ENCODE results near the gene NDUFS7.
"Not testable (repeated sequence)": the region's sequence is repeated elsewhere in the genome, so short reads cannot be mapped to it uniquely, and the experiment has no call there.

The NDUFS7 gene

DNA sequence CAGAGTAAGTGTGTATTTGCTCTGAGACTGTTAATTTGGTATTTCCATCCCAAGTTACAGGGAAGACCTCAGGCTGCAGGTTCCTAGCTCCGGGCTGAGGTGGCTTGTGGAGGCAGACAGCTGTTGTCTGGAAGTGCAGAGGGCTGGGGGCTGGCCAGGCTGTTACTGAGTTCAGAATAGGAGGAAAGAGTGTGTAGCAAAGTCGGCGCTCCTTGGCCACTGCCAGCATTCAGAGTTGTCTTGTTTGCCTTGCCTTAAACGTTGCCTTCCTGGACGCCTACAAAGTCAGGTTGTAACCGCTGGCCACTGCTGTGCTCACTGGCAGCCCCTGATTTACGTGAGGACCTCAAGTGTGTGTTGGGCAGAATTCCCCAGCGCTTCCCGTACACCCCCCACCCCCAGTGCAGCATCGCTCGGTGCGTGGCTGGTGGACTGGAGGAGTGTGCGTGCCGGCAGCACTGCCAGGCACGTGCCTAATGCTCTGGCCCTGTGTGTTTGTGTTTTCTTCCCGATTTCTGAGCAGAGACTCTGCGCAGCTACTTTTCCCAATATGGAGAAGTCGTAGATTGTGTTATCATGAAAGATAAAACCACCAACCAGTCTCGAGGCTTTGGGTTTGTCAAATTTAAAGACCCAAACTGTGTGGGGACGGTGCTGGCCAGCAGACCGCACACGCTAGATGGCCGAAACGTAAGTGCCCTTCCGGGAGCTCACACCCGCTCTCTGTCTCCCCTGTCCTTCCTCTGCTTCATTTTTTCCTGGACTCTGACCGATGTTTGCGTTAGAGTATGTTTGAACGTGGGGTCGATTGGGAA, 34.2 kb downstream of the NDUFS7 start:
- no peak for TF ChIP-seq POLR2A (IDR thresholded peaks at IDR 0.05; ENCODE audit: low read depth, low read length)
- no peak for TF ChIP-seq POLR2AphosphoS5 (IDR thresholded peaks at IDR 0.05; ENCODE audit: low read depth, low read length)
- no peak for TF ChIP-seq TAF1 (IDR thresholded peaks at IDR 0.05; ENCODE audit: borderline replicate concordance, low read depth, low read length)
- no peak for DNase-seq (ENCODE audit: insufficient read length)
- no peak for FAIRE-seq

GRCh38 chr19:1418496-1418775, 34.7 kb downstream of the NDUFS7 start:
- DNase-seq (ENCODE audit: insufficient read length), result no peak
- FAIRE-seq, result no peak
- TF ChIP-seq POLR2A (IDR thresholded peaks at IDR 0.05; ENCODE audit: low read depth, low read length) (no peak), POLR2AphosphoS5 (IDR thresholded peaks at IDR 0.05; ENCODE audit: low read depth, low read length) (no peak), TAF1 (IDR thresholded peaks at IDR 0.05; ENCODE audit: borderline replicate concordance, low read depth, low read length) (no peak)

DNA sequence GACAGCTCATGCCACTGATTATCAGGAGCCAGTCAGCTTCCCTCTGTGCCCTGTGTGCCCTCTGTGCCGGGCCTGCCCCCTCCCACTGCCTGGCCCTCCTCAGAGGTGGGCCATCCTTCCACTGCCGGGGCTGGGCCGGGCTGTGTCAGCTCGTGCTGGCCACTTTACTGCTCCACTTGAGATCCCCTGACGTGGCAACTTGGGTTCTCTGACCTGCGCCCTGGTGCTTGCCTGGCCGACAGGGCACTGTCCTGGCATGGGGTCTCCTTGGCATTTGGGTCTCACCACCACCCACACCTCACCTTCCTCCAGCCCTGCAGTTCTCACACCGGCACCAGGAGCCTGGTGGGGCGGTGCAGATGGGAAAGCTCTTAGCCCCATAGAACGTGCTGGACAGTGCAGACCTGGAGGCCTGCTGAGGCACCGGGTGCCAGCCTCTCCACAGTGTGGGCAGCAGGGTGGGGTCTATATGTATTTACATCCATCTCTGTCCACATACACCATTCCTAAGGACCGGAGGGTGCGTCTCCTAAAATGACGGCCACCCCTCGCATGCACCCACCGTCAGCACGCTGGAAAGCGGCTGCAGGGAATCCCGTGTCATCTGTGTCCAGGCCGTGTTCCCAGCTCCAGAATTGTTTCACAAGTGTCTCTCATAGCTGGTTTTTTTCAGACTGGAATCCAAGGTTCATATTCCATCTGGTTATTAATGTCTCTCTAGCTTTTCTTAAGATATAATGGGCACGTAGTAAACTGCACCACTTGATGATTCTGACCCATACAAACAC, 35.4 kb downstream of the NDUFS7 start:
- TF ChIP-seq POLR2AphosphoS5 (IDR thresholded peaks at IDR 0.05; ENCODE audit: low read depth, low read length) (0 out of 2 replicates have a peak, but pooled peaks have one; percentile 25), POLR2A (IDR thresholded peaks at IDR 0.05; ENCODE audit: low read depth, low read length) (peak; percentile 33; the same call in 1 of the 2 replicates), TAF1 (IDR thresholded peaks at IDR 0.05; ENCODE audit: borderline replicate concordance, low read depth, low read length) (no peak)
- FAIRE-seq (no peak), DNase-seq (ENCODE audit: insufficient read length) (no peak)

DNA sequence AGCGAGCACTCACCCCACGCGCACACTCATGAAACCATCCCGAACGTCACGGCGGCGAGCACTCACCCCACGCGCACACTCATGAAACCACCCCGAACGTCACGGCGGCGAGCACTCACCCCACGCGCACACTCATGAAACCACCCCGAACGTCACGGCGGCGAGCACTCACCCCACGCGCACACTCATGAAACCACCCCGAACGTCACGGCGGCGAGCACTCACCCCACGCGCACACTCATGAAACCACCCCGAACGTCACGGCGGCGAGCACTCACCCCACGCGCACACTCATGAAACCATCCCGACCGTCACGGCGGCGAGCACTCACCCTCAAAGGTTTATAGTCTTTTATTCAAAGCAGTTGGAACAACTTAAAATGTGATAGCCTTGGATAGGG, 36.4 kb downstream of the NDUFS7 start:
- FAIRE-seq, result not testable (repeated sequence)

GRCh38 chr19:1420590-1420989, 36.9 kb downstream of the NDUFS7 start:
- TF ChIP-seq POLR2AphosphoS5 (IDR thresholded peaks at IDR 0.05; ENCODE audit: low read depth, low read length) (peak; percentile 59; the same call in 1 of the 2 replicates), TAF1 (IDR thresholded peaks at IDR 0.05; ENCODE audit: borderline replicate concordance, low read depth, low read length) (no peak)
- FAIRE-seq, result no peak
- DNase-seq (ENCODE audit: insufficient read length), result no peak

More for the DNA sequence above, 36.4 kb downstream of the NDUFS7 start:
- not testable (repeated sequence) for DNase-seq (ENCODE audit: insufficient read length)

DNA sequence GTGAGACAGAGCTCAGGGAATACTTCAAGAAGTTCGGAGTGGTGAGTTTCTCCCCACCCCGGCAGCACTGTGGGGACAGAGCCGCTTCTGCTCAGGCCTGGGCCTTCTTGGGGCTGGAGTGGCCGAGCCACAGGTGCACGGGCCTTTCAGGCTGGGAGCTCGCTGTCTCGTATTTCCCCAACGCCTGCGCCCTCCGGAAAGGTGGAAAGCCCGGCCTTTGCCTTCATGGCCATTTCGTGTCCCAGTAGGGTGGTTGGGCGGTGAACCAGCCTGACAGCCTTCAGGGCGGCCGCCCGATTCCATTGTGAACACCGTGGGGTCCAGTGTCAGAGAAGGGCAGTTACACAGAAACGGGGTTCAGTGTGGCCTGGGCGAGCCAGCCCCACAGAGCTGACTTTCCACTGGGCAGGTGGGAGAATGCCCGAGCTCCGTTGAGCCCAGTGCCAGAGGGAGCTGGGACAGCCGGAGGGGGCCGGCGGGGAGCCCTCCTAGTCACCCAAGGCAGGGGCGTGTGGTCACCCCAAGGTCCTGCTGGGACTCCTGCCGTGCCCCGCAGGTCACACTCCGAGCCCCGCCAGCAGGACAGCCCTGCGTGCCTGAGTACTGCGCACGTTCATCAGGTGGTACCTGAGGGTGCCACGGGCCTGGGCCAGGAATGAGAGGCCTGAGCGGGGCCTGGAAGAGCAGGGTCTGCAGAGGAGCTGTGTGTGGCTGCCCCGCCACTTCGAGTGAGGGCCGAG, 37.7 kb downstream of the NDUFS7 start:
- FAIRE-seq, result no peak
- TF ChIP-seq POLR2A (IDR thresholded peaks at IDR 0.05; ENCODE audit: low read depth, low read length) (no peak), POLR2AphosphoS5 (IDR thresholded peaks at IDR 0.05; ENCODE audit: low read depth, low read length) (no peak), TAF1 (IDR thresholded peaks at IDR 0.05; ENCODE audit: borderline replicate concordance, low read depth, low read length) (no peak)
- DNase-seq (ENCODE audit: insufficient read length), result no peak

DNA sequence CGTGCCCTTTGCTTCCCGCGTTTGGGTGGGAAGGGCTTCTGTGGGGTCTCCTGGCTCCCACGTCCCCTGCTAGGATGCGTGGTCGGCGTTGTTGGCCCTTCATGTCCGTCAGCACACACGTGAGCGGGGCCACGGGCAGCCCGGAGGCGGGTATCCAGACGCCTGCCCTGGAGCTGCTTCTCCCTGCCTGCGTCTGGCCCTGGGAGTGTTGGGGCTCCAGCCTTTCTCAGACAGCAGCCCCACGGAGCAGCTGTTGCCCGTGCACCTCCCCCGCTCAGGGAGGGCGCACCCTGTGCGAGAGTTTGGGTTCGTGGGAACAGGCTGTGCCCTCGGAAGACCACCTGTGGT, 38.2 kb downstream of the NDUFS7 start:
- FAIRE-seq (no peak), DNase-seq (ENCODE audit: insufficient read length) (no peak)
- TF ChIP-seq POLR2AphosphoS5 (IDR thresholded peaks at IDR 0.05; ENCODE audit: low read depth, low read length) (no peak; the same call in 1 of the 2 replicates), TAF1 (IDR thresholded peaks at IDR 0.05; ENCODE audit: borderline replicate concordance, low read depth, low read length) (no peak), POLR2A (IDR thresholded peaks at IDR 0.05; ENCODE audit: low read depth, low read length) (no peak)

DNA sequence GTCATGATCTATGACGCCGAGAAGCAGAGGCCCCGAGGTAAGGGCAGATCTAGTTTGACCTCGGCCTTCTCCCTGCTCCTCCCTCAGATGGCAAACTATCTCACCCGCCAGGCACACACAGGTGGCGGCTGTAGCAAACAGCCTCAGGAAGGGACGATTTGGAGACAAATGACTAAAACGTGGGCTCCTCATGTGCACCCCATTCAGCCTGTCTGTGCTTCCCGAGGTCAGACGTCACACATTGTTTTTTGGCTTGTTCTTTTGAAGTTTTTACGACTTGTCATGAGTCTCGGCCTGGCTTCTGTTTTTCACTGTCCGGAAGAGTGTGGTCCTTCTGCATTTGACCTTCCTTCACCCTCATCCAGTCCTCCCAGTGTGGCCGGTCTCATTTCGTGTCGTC, 38.7 kb downstream of the NDUFS7 start:
- FAIRE-seq (no peak), DNase-seq (ENCODE audit: insufficient read length) (no peak)
- TF ChIP-seq POLR2AphosphoS5 (IDR thresholded peaks at IDR 0.05; ENCODE audit: low read depth, low read length), result no peak; the same call in 1 of the 2 replicates
- TF ChIP-seq POLR2A (IDR thresholded peaks at IDR 0.05; ENCODE audit: low read depth, low read length), result no peak
- no peak for TF ChIP-seq TAF1 (IDR thresholded peaks at IDR 0.05; ENCODE audit: borderline replicate concordance, low read depth, low read length)

- FAIRE-seq (no peak), DNase-seq (ENCODE audit: insufficient read length) (no peak)
- TF ChIP-seq POLR2AphosphoS5 (IDR thresholded peaks at IDR 0.05; ENCODE audit: low read depth, low read length), result no peak
- TF ChIP-seq TAF1 (IDR thresholded peaks at IDR 0.05; ENCODE audit: borderline replicate concordance, low read depth, low read length), result no peak
- no peak for TF ChIP-seq POLR2A (IDR thresholded peaks at IDR 0.05; ENCODE audit: low read depth, low read length)
Observed at GRCh38 chr19:1422943-1423342, 39.2 kb downstream of the NDUFS7 start.

DNA sequence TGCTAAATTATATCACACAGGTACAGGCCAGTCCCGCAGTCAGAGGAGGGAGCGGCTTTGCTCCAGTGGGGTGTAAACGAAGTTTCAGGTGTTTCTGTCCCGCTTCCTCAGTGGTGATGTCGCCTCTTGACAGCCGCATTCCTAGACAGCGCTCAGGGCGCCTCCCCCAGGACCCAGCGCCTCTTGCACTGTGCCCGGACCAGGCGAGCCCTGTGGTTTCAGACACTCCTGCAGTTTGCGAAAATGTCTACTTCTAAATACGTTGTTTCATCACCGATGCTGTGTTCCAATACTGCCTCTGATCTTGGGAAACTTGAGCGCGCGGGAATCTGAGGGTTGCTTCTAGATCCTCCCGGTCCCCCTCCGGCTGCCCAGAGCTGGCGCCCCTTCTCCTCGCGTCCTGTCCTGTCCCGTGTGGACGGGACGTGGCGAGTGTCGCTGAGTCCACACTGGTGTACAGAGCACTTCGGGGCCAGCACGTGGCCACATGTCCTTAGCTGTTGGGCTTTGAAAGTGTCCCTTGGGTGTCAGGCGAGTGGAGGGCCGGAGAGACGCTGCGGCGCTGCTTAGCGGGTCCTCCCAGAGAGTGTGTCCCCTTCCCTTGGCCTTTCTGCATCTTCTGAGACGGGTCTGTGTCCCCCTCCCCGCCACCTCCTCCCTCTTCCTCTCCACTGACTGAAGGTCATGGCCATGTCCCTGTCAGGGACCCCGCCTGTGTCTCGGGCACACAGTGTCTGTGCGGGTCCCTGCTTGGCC, 39.9 kb downstream of the NDUFS7 start:
- FAIRE-seq (no peak), DNase-seq (ENCODE audit: insufficient read length) (no peak)
- TF ChIP-seq TAF1 (IDR thresholded peaks at IDR 0.05; ENCODE audit: borderline replicate concordance, low read depth, low read length) (no peak), POLR2AphosphoS5 (IDR thresholded peaks at IDR 0.05; ENCODE audit: low read depth, low read length) (no peak; the same call in 1 of the 2 replicates), POLR2A (IDR thresholded peaks at IDR 0.05; ENCODE audit: low read depth, low read length) (no peak)
